CD4-positive, alpha-beta memory T cell (primary cell): Measurements from ENCODE around the gene RMC1. TPM values are rescaled to one million over a fixed set of nuclear protein-coding genes. Genes with fewer than 3 reads are reported as not detected.
A peak's percentile ranks its signal among the peaks of the same experiment; 100 is the strongest.

Experiments
- CTCF ChIA-PET: fragments of 350-600 bp; sonication (Branson Sonifier 250); formaldehyde crosslinking; loops from one replicate; lab custom pipeline; 2021; ENCODE audit warnings: inconsistent platforms; ENCODE audit not compliant: partially characterized antibody; lab: Charles Lee
- POLR2A ChIA-PET: fragments of 350-600 bp; sonication (Branson Sonifier 250); formaldehyde crosslinking; loops from one replicate; lab custom pipeline; 2021; ENCODE audit not compliant: partially characterized antibody; lab: Charles Lee
- DNase-seq, 5 donors: peaks; one replicate each; pipeline versions ENCODE4 v3.0.0 to v3.0.0-alpha.2; 2020 to 2022; ENCODE audit warnings: mixed read lengths in 1 of 5
- H3K27ac ChIP-seq: one replicate; pipeline ENCODE4 v1.7.0; 2013; ENCODE audit warnings: low read depth, low read length
- H3K27me3 ChIP-seq: 2 replicates; pipeline ENCODE4 v1.7.0; 2013; ENCODE audit warnings: mild to moderate bottlenecking, low read length, moderate library complexity; ENCODE audit not compliant: insufficient read depth
- H3K36me3 ChIP-seq: 2 replicates; pipeline ENCODE4 v1.7.0; 2013; ENCODE audit warnings: mild to moderate bottlenecking, low read length, moderate library complexity; ENCODE audit not compliant: insufficient read depth
- H3K4me1 ChIP-seq: 2 replicates; pipeline ENCODE4 v1.7.0; 2013; ENCODE audit warnings: mild to moderate bottlenecking, low read length, moderate library complexity; ENCODE audit not compliant: insufficient read depth
- H3K4me3 ChIP-seq, 2 donors: one replicate each; pipeline ENCODE4 v1.7.0; 2013; ENCODE audit warnings: low read length in 2 of 2, mild to moderate bottlenecking in 1 of 2
- H3K9me3 ChIP-seq, 2 donors: one replicate each; pipeline ENCODE4 v1.7.0; 2013; ENCODE audit warnings: low read length in 2 of 2, control low read depth in 1 of 2; ENCODE audit not compliant: control insufficient read depth in 1 of 2
- H3K27ac Mint-ChIP-seq, 7 donors: one replicate each; pipeline ENCODE4 v1.8.0; 2020 to 2021; ENCODE audit warnings: mixed read lengths in 7 of 7, mild to moderate bottlenecking in 6 of 7, inconsistent platforms in 3 of 7, moderate library complexity in 3 of 7
- H3K27me3 Mint-ChIP-seq, 2 donors: one replicate each; pipeline ENCODE4 v1.8.0; 2020 to 2021; ENCODE audit warnings: mixed read lengths in 2 of 2
- H3K36me3 Mint-ChIP-seq, 2 donors: one replicate each; pipeline ENCODE4 v1.8.0; 2020 to 2021; ENCODE audit warnings: mixed read lengths in 2 of 2, inconsistent platforms in 1 of 2, mild to moderate bottlenecking in 1 of 2
- H3K4me1 Mint-ChIP-seq, 4 donors: one replicate each; pipeline ENCODE4 v1.8.0; 2020 to 2021; ENCODE audit warnings: mixed read lengths in 4 of 4, mild to moderate bottlenecking in 1 of 4
- H3K4me3 Mint-ChIP-seq, 8 donors: one replicate each; pipeline ENCODE4 v1.8.0; 2020 to 2021; ENCODE audit warnings: mixed read lengths in 8 of 8, mild to moderate bottlenecking in 7 of 8, moderate library complexity in 6 of 8, inconsistent platforms in 3 of 8
- H3K9me3 Mint-ChIP-seq, 8 donors: one replicate each; pipeline ENCODE4 v1.8.0; 2020 to 2021; ENCODE audit warnings: mixed read lengths in 8 of 8, mild to moderate bottlenecking in 5 of 8, inconsistent platforms in 3 of 8, moderate library complexity in 1 of 8
- intact Hi-C: fragments of 100-400 bp; cut with micrococcal nuclease; formaldehyde crosslinking; loops from one replicate; pipeline ENCODE4 v1.15.1; 2023
- polyA plus RNA-seq, 2 donors: library from polyadenylated mRNA; unstranded; fragments of 300-500 nt; fragmentation: Illumina TruSeq; gene quantifications; one replicate each; pipeline ENCODE4 v1.2.3, GENCODE V29; 2021
- total RNA-seq, 2 experiments: library from RNA; stranded (reverse); gene quantifications; one replicate each; pipeline ENCODE4 v1.2.3, GENCODE V29; 2021

RMC1 gene
- total and polyA plus RNA-seq, 4 experiments from 2014 or later: 42.7 to 56.6 (median 51.2) TPM

DNA sequence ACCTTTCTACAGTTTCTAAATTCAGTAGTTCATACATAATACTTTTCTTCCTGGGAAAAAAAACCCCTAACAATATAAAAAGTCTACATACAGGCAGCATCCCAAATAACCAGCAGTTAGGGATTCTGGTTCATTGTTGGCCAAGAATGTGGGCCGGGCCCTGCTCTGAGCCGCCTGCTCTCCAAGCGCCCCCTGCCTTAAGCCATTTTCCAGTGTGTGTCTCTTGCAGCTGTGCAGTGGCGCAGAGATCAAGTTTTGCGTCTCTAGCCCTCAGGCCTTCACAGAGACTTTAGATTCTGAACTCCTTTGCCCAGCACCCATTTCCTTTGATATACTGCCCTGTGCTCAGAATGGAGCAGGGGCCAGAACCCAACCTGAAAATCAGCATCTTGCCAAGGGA is 32.9 kb downstream of the RMC1 start:
- Mint-ChIP-seq H3K36me3 (peaks cover 72 to 92% of the 10 kb centered on the region in 2 donors), H3K4me1 (peaks cover 16 to 26% (median 21%) of the 10 kb centered on the region in 4 donors), H3K27ac (peak overlapping the region in 2 of 7 donors; percentile 3 to 38), H3K4me3 (no peak overlapping the region), H3K27me3 (no peaks in the 10 kb centered on the region), H3K9me3 (no peaks in the 10 kb centered on the region)
- peaks cover 21% of the 10 kb centered on the region for H3K4me1 ChIP-seq
- H3K27ac ChIP-seq: no peak overlapping the region
- no peaks in the 10 kb centered on the region for H3K9me3 ChIP-seq
- no peak for DNase-seq
- H3K27me3 ChIP-seq: no peaks in the 10 kb centered on the region
- POLR2A ChIA-PET: interaction anchor here (0.5 kb wide), 1 partner anchor 9 kb away, joined by 3 read pairs; no protein-coding TSS in a partner anchor
- peaks cover 91% of the 10 kb centered on the region for H3K36me3 ChIP-seq
- intact Hi-C loops: no loop called here
- CTCF ChIA-PET: interaction anchor here (0.6 to 1.7 kb wide), 3 partner anchors 10 to 20 kb away, joined by 3 to 4 read pairs (median 3); no protein-coding TSS in a partner anchor
- no peak overlapping the region for H3K4me3 ChIP-seq

DNA sequence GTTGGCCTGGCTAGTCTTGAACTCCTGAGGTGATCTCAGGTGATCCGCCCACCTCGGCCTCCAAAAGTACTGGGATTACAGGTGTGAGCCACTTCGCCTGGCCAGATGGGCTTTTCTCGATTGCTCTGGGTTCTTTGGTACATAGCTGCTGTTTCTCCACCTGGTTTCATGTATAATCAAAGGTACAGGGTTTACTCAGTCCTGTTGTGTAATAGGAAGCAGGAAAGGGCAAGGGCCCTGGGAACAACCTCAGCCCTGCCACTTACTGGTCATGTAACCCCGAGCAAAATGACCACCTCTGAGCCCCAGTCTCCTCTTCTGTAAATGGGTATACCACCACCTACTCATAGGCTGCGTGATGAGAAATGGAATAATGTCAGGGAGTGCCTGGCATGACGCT is 34.0 kb downstream of the RMC1 start:
- H3K27me3 ChIP-seq: no peaks in the 10 kb centered on the region
- peaks cover 32% of the 10 kb centered on the region for H3K4me1 ChIP-seq
- H3K36me3 ChIP-seq: peaks cover 83% of the 10 kb centered on the region
- peaks cover 26 to 37% (median 30%) of the 10 kb centered on the region in 4 donors for H3K4me1 Mint-ChIP-seq
- H3K4me3 Mint-ChIP-seq: no peak overlapping the region
- H3K27me3 Mint-ChIP-seq: no peaks in the 10 kb centered on the region
- H3K27ac ChIP-seq: no peak overlapping the region
- no peaks in the 10 kb centered on the region for H3K9me3 ChIP-seq
- H3K27ac Mint-ChIP-seq: peak overlapping the region in 5 of 7 donors; percentile 42 to 79 (median 56)
- intact Hi-C loops: no loop called here
- H3K9me3 Mint-ChIP-seq: no peaks in the 10 kb centered on the region
- no peak for DNase-seq
- H3K36me3 Mint-ChIP-seq: peaks cover 62 to 88% of the 10 kb centered on the region in 2 donors
- ChIA-PET CTCF (interaction anchor here (1.0 to 4.2 kb wide), 2 partner anchors 9 to 20 kb away, joined by 3 to 27 read pairs; no protein-coding TSS in a partner anchor), POLR2A (interaction anchor here (0.8 kb wide), 1 partner anchor 9 kb away, joined by 3 read pairs; no protein-coding TSS in a partner anchor)
- no peak overlapping the region for H3K4me3 ChIP-seq

GRCh38 chr18:23538001-23538400 is 34.7 kb downstream of the RMC1 start:
- Mint-ChIP-seq H3K27me3 (no peaks in the 10 kb centered on the region), H3K27ac (no peak overlapping the region), H3K4me1 (peaks cover 29 to 43% (median 36%) of the 10 kb centered on the region in 4 donors), H3K9me3 (no peaks in the 10 kb centered on the region), H3K4me3 (no peak overlapping the region), H3K36me3 (peaks cover 57 to 87% of the 10 kb centered on the region in 2 donors)
- CTCF ChIA-PET: interaction anchor here (4.2 kb wide), 1 partner anchor 21 kb away, joined by 27 read pairs; no protein-coding TSS in a partner anchor
- intact Hi-C loops: no loop called here
- Histone ChIP-seq H3K9me3 (no peaks in the 10 kb centered on the region), H3K4me3 (no peak overlapping the region), H3K4me1 (peaks cover 36% of the 10 kb centered on the region), H3K27ac (no peak overlapping the region), H3K27me3 (no peaks in the 10 kb centered on the region), H3K36me3 (peaks cover 81% of the 10 kb centered on the region)
- POLR2A ChIA-PET: no interaction called here
- no peak for DNase-seq

DNA sequence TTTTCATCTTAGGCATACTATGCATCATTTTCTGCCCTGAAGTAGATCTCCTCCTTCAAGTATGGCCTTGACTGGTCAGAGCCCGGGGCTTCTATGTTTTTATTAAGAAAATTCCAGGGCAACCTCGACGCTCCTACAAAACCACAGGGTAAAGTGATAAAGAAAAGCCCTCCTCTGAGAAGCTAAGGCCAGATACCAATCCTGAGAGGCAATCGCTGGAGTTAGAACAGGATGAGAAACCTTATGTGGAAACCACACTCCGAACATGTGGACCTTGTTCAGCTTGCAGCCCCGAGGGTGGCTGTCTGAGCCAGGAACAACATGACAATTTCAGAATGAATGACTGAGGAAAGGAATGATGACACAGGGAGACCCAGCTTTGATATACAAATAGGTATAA is 35.6 kb downstream of the RMC1 start:
- Histone ChIP-seq H3K36me3 (peaks cover 73% of the 10 kb centered on the region), H3K27me3 (no peaks in the 10 kb centered on the region), H3K4me3 (no peak overlapping the region), H3K9me3 (no peaks in the 10 kb centered on the region), H3K4me1 (peaks cover 36% of the 10 kb centered on the region), H3K27ac (no peak overlapping the region)
- Mint-ChIP-seq H3K27ac (peak overlapping the region; percentile 21 to 74 (median 58)), H3K4me1 (peaks cover 29 to 44% (median 37%) of the 10 kb centered on the region in 4 donors), H3K27me3 (no peaks in the 10 kb centered on the region), H3K9me3 (no peaks in the 10 kb centered on the region), H3K4me3 (no peak overlapping the region), H3K36me3 (peaks cover 61 to 85% of the 10 kb centered on the region in 2 donors)
- no peak for DNase-seq
- CTCF ChIA-PET: interaction anchor here (4.2 kb wide), 1 partner anchor 22 kb away, joined by 27 read pairs; no protein-coding TSS in a partner anchor
- intact Hi-C loops: no loop called here
- POLR2A ChIA-PET: no interaction called here

- Mint-ChIP-seq H3K4me1 (peaks cover 29 to 44% (median 37%) of the 10 kb centered on the region in 4 donors), H3K27me3 (no peaks in the 10 kb centered on the region), H3K27ac (peak overlapping the region in 4 of 7 donors; percentile 52 to 68 (median 56)), H3K36me3 (peaks cover 58 to 86% of the 10 kb centered on the region in 2 donors), H3K4me3 (no peak overlapping the region), H3K9me3 (no peaks in the 10 kb centered on the region)
- H3K9me3 ChIP-seq: no peaks in the 10 kb centered on the region
- H3K27ac ChIP-seq: no peak overlapping the region
- no peak overlapping the region for H3K4me3 ChIP-seq
- H3K4me1 ChIP-seq: peaks cover 36% of the 10 kb centered on the region
- ChIA-PET POLR2A (interaction anchor here (1.5 to 1.8 kb wide), 2 partner anchors 23 to 27 kb away, joined by 3 to 5 read pairs; no protein-coding TSS in a partner anchor), CTCF (interaction anchor here (4.2 kb wide), 1 partner anchor 22 kb away, joined by 27 read pairs; no protein-coding TSS in a partner anchor)
- H3K27me3 ChIP-seq: no peaks in the 10 kb centered on the region
- peaks cover 72% of the 10 kb centered on the region for H3K36me3 ChIP-seq
- intact Hi-C loops: no loop called here
- DNase-seq: no peak
Measured at GRCh38 chr18:23539296-23539695, 36.0 kb downstream of the RMC1 start.

- ChIA-PET POLR2A (interaction anchor here (1.0 to 1.9 kb wide), 8 partner anchors 8 to 46 kb away, joined by 3 to 6 read pairs (median 5); partner anchors contain the start of gene NPC1), CTCF (interaction anchor here (1.2 to 4.2 kb wide), 7 partner anchors 9 to 48 kb away, joined by 3 to 27 read pairs (median 8); no protein-coding TSS in a partner anchor)
- H3K27me3 ChIP-seq: no peaks in the 10 kb centered on the region
- Mint-ChIP-seq H3K27ac (peak overlapping the region; percentile 71 to 94 (median 85)), H3K36me3 (peaks cover 59 to 86% of the 10 kb centered on the region in 2 donors), H3K4me1 (peaks cover 29 to 44% (median 37%) of the 10 kb centered on the region in 4 donors), H3K9me3 (no peaks in the 10 kb centered on the region), H3K27me3 (no peaks in the 10 kb centered on the region), H3K4me3 (peak overlapping the region in 7 of 8 donors; percentile 4 to 86 (median 46))
- peaks cover 36% of the 10 kb centered on the region for H3K4me1 ChIP-seq
- no peaks in the 10 kb centered on the region for H3K9me3 ChIP-seq
- DNase-seq: no peak
- H3K4me3 ChIP-seq: no peak overlapping the region
- peaks cover 72% of the 10 kb centered on the region for H3K36me3 ChIP-seq
- no peak overlapping the region for H3K27ac ChIP-seq
- intact Hi-C loops: no loop called here
Measured at GRCh38 chr18:23539911-23540525, 36.7 kb downstream of the RMC1 start.

GRCh38 chr18:23540867-23541266 is 37.6 kb downstream of the RMC1 start:
- H3K4me3 Mint-ChIP-seq: peak overlapping the region; percentile 21 to 86 (median 72)
- peaks cover 36% of the 10 kb centered on the region for H3K4me1 ChIP-seq
- H3K9me3 ChIP-seq: no peaks in the 10 kb centered on the region
- H3K27ac Mint-ChIP-seq: peak overlapping the region; percentile 71 to 96 (median 90)
- H3K27me3 ChIP-seq: no peaks in the 10 kb centered on the region
- H3K4me1 Mint-ChIP-seq: peaks cover 29 to 43% (median 36%) of the 10 kb centered on the region in 4 donors
- no peak overlapping the region for H3K4me3 ChIP-seq
- ChIA-PET POLR2A (interaction anchor here (0.9 to 1.9 kb wide), 9 partner anchors 9 to 47 kb away, joined by 3 to 6 read pairs (median 5); partner anchors contain the start of gene NPC1), CTCF (interaction anchor here (1.0 to 4.2 kb wide), 8 partner anchors 10 to 47 kb away, joined by 3 to 27 read pairs (median 6); no protein-coding TSS in a partner anchor)
- intact Hi-C loops: loop anchor here (1.0 kb wide), 1 partner anchor 46 kb away; no protein-coding TSS in a partner anchor
- peaks cover 64% of the 10 kb centered on the region for H3K36me3 ChIP-seq
- H3K27me3 Mint-ChIP-seq: no peaks in the 10 kb centered on the region
- H3K36me3 Mint-ChIP-seq: peaks cover 54 to 80% of the 10 kb centered on the region in 2 donors
- H3K27ac ChIP-seq: peak overlapping the region; percentile 45
- no peaks in the 10 kb centered on the region for H3K9me3 Mint-ChIP-seq
- peak in 4 of 5 donors; percentile 32 to 50 (median 44) for DNase-seq
